HG02571 (cell line): Measurements from ENCODE around the gene C1orf210.

ENCODE experiments used
- ATAC-seq: cut with Tn5 transposase; IDR thresholded peaks from one replicate; pipeline ENCODE4 v1.9.1; 2021; ENCODE audit warnings: mild to moderate bottlenecking, moderate library complexity; ENCODE audit not compliant: unreplicated experiment

C1orf210 gene

DNA sequence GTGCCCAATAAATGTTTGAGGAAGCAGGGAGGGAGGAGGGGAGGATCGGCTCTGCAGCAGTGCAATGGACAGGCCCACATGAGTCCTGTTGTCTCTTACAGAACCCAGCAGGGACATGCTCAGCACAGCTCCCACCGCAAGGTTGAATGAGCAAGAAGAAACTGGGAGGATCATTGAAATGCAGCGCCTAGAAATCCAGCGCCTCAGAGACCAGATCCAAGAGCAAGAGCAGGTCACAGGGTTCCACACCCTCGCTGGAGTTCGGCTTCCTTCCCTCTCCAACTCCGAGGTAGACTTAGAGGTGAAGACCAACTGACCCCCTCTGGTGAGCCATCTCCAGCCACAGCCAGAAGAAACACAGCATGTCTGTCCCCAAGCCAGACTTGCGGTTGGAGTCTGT is 31.5 kb downstream of the C1orf210 start:
- no peak for ATAC-seq

DNA sequence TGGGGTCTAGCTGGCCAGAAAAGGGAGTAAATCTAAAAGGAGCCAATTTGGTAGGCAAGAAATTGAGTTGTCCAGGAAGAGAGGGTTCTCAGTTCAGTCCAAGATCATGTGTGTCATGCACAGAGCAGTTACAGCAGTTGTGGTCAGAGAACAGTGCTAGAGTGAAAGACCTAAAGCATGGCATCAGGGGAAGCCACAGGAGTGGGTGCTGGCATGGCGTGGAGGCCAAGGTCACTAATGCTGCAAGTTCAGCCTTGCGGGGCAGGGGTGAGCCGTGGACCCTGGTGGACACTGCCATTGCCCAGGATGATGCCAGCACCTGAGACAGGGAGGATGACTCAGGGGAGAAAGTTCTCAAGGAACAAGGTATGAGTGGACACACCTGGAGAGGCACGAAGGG is 32.2 kb downstream of the C1orf210 start:
- ATAC-seq, result no peak

DNA sequence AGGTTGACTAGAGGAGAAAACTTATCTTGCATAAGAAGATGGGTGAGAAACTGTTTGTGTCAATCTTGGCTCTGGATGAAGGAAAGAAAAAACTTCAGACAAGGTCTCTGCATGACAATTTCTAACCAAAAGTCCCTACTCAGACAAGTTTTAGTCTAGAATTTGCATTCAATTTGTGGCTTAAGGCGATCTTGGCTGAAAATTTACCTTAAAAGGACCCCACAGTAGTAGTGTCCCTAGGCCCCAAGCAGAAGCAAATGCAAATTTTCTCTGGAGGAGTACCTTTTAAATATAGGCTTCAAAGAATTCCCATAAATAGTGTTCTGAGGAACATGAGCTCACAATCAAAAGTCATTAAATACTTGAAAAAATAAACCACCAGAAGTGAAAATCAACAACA is 33.2 kb downstream of the C1orf210 start:
- ATAC-seq, result no peak

DNA sequence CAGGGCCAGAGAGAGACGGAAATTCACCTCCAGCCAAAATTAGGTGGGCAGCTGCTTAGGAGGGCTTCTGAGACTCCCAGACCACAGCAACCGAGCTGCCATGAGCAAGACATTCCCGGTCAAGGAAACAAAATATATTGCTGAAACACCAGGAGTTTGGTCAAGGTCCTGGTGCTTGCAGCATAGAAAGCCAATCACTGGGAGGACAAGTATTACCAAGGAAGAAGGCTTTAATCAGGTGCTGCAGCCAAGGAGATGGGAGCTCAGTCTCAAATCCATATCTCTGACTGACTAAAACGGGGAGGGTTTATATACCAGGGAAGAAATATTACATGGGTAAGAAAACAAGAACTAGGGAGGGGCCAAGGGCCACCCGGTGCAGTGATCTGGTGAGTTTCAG is 34.4 kb downstream of the C1orf210 start:
- no peak for ATAC-seq

DNA sequence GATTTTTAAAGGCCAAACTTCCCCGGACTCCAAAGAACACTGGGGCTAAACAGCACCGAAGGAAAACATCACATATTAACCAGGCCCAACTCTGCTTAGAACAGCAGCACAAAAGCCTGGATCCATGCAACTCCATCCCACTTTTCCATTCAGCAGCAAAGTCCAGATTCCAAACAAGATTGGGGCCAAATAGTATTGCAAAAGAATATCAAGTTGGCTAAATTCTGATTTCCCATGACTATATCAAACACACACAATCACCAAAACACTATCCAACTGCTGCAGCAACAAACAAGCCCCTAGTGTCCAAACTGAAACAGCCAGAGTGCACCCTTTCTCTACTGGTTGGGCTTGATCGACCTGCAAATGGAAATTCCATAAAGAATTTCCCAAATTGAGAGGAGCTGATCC is 35.0 kb downstream of the C1orf210 start:
- ATAC-seq, result no peak

DNA sequence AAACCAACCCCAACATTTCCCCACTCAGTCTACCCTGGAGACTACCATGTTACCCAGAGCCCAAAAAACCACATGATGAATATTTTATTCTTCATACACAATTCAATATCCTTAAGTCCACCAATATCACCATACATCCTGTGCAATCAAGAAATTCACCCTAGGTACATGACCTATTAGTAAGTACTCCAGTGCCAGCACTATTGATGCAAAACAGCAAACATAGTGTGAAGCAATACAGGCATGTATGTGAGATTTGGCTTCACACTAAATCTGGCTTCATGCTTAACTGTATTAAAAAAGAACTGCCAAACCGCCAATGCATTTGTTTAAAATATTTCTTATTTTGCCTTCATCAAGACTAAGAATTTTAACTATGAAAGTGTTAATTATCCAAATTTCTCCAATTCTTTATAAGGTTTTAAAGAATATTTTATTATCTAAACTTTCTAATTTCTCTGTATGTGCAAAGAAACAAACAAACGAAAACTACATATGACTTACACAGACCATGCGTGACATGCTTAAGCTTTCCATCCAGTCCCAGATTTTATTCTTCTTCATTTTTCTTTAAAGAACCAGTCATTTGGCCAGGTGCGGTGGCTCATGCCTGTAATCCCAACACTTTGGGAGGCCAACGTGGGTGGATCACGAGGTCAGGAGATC is 38.0 kb downstream of the C1orf210 start:
- ATAC-seq, result no peak

DNA sequence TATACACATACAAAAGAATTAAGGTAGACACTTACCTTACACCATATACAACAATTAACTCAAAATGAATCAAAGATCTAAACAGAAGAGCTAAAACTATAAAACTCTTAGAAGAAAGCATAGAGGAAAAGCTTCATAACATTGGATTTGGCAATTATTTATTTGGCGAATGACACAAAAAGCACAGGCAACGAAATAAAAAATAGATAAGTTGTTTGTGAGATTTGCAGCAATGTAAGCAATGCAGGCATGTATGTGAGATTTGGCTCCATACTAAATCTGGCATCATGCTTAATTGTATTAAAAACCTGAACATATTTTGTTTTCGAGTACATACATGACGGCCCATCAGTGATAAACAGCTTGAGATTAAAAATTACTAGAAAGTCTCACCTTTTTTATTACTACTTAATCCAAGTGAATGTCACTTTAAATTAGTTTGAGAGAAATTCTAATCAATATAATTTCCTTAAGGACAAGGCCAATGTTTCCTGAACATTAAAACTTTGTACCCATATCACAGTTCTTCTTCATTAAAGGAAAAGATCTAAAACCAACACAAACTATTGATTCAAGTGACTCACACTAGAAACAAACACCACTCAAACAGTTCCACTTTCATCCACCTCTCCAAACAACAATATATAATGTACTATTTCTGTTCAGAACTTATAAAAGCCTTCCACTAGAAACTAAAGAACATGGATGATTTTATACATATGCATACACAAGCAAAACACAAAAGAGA is 38.7 kb downstream of the C1orf210 start:
- ATAC-seq, result no peak

DNA sequence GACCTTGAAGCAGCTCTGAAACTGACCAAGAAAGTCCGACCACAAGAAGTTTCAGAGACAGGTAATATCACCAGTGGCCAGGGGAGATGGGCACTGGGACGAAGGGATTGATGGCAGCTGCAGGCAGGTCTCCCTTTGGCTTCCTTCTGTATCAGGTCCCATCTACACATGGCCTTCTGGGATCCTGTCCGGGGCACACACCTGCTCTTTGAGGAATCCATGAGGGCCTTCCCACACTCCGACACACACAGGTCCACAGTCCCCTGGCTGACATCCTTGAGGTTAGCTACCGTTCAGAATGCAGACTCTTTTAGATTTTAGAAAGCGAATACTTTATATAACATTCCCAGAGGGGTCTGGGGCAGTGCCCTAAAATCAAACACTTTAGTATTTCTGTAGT is 42.1 kb downstream of the C1orf210 start:
- ATAC-seq, result no peak

DNA sequence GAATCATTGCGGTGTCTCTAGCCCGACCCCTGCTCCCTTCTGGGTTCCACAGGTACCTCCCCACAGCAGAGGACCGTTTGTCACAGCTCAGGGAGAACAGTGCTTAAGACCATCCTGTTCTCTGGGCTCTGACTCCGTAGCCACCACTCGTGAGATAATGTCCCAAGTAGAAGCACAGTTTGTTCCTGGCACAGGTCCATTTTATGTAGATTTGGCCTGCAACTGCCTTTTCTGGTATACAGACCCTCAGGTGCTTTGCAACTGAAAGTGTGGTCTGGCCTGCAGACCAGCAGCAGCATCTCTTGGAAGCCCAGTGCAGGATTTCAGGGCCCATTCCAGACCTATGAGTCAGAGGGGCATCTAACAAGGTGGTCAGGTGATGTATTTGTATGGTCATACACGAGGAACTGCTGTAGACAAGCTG is 44.0 kb downstream of the C1orf210 start:
- ATAC-seq, result no peak

DNA sequence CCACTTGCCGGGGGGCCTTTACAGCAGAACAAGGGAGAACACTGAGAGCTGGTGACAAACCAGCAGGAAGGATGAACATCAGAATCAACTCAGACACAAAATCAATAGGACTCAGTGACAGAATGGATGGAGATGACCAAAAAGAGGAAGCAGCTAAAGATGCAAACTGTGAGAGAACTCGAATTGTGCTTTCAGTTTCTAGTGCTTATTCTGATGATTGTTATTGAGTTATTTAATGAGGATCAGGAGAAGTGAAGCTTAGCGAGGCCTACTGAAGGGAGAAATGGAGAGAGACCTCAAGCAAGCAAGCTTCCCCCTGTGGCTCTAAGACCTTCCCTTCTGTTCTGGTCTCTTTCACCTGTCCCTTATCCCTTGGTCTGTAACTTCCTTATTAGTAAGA is 45.9 kb downstream of the C1orf210 start:
- no peak for ATAC-seq

DNA sequence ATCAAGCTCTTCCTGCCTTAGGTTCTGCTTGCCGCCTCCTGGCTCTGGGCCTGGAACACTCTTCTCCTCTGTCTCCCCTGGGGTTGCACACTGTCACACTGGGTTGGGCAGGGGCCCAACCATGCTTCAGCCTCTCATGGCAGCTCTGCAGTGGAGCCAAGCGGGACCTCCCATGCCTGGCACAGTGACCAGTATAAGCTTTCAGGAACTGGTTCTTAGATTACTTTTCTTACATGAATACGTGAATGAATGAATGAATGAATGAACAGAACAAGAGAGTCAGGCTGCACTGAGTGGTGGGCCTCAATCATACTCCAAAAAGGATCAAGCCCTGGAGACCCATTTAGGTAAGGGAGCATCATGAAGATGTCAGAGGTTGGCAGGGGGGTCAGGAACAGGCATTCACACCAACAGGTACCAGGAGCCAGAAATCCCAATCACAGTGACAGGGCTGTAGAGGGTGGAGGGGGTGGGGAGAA is 46.4 kb downstream of the C1orf210 start:
- no peak for ATAC-seq

DNA sequence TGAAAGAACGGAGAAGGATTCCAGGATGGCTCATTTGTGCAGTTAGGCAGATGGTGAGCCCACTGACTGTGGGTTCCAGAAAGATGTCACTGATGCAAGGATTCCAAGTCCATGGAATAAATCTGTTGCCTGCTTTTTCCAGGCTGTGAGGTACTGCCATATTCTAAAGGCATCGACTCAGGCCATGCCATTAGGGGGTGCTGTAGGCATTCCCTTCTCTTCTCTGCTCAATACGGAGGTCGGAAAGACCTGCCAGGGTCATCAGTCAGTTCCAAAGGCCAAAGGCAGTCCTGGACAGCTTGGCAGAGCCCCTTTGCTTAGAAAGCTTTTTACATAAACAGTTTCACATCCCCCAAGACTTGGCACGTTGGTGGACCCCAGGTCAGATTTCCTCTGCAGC is 47.3 kb downstream of the C1orf210 start:
- no peak for ATAC-seq

DNA sequence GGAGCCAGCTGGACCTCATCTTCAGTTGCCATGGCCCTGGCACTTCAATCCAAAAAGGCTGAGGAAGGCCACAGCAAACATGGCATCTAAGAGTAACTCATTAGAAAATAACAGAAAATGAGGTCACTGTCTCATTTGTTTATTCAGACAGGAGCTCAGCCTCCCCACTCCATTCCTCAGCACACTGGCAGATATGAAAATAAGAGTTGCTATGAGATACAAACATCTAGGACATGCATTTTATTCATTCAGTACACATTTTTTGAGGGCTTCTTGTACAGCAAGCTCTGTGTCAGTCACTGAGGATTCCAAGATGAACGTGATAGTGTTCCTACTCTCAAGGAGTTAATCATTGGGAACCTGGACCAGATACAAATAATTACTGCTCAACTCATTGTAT is 48.3 kb downstream of the C1orf210 start:
- ATAC-seq, result no peak

DNA sequence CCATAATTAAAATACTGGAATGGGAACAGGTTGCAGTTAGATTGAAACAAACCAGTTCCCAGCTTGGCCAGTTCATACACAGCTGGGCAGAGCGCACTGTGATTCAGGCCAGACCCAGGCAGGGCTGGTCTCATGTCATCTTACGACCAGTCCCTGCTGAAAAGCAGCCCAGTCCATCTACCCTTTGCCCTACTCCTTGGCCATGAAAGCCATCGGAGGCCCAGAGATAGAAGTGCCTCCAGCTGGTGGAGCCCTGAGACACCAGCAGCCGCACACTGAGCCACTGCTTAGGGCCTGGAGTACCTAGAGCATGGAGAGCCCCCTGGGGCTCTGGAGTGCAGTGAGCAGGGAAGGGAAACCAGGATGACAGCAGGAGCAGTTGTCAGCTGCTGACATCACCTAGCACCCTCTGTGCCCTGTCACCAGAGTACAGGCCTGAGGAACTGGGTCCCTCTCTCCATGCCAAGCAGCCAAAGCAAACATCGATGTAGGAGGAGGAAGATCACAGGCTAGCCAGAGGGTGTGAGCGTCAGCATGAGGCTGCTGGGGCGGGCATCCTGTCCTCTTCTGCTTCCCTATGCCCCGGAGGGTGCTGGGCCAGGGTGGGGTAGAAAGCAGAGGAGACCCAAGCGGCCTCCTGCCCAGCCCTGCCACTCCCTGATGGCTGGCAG is 49.8 kb downstream of the C1orf210 start:
- no peak for ATAC-seq

DNA sequence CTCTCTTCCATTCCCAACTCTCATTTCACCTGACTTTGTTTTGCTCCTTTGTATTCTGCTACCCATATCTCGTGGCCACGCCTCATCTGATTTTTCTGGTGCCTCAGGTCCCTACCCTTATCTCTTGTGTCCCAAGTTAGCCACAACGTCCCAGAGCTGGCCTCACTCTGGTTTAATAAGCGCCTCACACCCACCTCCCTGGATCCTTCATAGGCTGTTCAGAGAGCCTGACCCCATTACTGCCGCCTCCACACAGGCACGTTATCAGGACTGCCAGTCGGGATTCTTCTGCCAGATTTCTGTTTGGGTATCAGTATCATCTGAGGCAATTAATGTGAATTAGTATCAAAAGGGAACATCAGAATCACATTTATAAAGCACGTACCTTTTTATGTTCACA is 50.3 kb downstream of the C1orf210 start:
- ATAC-seq, result no peak

DNA sequence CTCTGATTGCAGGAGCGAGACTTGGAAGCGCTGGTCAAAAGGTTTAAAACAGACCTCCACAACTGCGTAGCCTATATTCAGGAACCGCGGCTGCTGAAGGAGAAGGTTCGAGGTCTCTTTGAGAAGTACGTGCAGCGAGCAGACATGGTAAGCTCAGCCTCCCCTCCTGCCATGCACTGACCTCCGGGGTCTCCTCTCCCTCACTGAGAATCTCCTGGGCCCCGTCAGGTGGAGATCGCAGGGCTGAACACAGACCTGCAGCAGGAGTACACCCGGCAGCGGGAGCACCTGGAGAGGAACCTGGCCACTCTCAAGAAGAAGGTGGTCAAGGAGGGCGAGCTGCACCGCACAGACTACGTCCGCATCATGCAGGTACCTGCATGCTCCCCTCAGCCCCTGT is 51.1 kb downstream of the C1orf210 start:
- no peak for ATAC-seq

DNA sequence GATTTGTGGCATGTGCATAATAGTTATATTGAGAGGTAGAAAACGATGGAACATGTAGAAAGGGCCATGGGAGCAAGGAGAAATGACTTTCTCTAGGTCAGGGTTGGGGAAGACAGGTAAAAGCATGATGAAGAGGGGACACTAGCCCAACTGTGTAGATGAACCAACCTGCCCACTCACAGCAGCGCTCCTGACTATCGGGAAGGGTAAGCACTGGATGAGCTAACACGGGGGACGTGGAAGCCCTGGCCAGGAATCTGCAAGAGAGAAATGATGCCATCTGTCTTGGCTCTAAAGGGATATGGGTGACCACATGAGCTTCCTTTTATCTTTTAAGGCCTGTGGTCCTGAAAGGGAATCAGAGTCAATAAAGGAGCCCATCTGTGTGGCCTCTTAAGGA is 51.8 kb downstream of the C1orf210 start:
- no peak for ATAC-seq

DNA sequence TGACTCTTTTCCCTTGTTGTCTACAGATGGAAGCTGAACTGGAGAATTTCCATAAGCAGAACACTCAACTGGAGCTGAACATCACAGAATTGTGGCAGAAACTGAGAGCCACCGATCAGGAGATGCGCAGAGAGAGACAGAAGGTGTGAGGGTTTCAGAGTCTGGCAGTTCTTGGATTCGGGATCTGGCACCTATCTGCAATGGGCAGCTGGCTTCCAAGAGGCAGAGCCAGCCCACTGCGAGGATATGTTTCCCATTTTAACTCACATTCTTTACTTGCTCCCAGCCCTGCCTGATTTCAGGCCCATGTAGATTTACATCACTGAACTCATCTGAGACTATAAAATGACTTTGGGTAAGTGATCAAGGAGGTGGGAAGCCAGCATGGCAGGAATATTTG is 52.9 kb downstream of the C1orf210 start:
- ATAC-seq, result no peak

DNA sequence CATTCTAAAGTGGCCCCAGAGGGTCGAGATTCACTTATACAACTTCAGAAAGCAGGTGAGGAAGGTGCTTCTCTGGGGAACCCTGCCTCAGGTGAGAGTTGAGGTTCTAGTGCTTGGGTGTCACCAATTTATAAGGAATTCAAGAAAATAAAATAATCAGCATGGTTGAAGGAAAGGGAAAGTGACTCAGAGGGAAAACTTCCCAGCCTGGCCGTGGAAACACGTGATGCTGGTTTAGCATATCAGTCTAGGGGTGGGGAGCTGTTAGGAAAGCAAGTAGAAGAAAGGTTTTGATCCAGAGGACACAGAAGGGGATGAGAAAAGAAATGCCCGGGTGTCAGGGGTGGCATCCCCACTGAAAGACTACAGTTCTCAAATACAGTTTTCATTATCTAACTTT is 53.3 kb downstream of the C1orf210 start:
- ATAC-seq, result no peak
